ENCODE measurements around the gene LRRC4C. TPM values are rescaled to one million over a fixed set of nuclear protein-coding genes. Genes with fewer than 3 reads are reported as not detected.

The LRRC4C gene
- total and polyA plus RNA-seq, 12 donors = 0.15 to 0.93 (median 0.40) TPM

DNA sequence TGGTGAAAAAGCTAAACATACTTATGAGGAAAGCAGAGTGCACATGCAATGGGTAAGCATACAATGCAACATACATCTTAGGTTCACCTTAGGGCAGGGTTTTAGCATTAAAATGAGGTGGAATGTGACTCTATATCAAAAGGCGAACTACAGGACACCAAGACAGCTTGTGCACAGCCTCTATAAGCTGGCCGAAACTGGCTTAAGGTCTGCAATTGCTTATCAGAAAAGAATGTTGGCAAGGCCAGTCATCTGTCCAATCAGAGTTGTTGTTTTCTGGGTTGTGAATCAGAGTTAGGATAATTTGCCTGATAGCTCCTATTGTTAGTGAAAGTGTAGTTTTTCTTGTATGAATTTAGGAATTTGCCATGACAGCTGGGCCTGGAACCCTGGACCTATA, 76.5 kb downstream of the LRRC4C start:
- no peaks in the 10 kb centered on the region for H3K36me3 ChIP-seq
- 65 to 73% methylated on average over 2 of the region's 2 CpGs for WGBS, 2 donors
- ATAC-seq = no peak
- no peaks in the 10 kb centered on the region for H3K27me3 ChIP-seq
- intact Hi-C loops (cut with DNase I) = loop anchor here in 1 of 10 donors (10.0 kb wide), 1 partner anchor 58 kb away; no protein-coding TSS in a partner anchor
- H3K9me3 ChIP-seq = no peaks in the 10 kb centered on the region
- no peak overlapping the region for H3K4me3 ChIP-seq
- DNase-seq = no peak
- H3K27ac ChIP-seq = no peak overlapping the region
- H3K4me1 ChIP-seq = no peaks in the 10 kb centered on the region
- TF ChIP-seq, protein P1, sequence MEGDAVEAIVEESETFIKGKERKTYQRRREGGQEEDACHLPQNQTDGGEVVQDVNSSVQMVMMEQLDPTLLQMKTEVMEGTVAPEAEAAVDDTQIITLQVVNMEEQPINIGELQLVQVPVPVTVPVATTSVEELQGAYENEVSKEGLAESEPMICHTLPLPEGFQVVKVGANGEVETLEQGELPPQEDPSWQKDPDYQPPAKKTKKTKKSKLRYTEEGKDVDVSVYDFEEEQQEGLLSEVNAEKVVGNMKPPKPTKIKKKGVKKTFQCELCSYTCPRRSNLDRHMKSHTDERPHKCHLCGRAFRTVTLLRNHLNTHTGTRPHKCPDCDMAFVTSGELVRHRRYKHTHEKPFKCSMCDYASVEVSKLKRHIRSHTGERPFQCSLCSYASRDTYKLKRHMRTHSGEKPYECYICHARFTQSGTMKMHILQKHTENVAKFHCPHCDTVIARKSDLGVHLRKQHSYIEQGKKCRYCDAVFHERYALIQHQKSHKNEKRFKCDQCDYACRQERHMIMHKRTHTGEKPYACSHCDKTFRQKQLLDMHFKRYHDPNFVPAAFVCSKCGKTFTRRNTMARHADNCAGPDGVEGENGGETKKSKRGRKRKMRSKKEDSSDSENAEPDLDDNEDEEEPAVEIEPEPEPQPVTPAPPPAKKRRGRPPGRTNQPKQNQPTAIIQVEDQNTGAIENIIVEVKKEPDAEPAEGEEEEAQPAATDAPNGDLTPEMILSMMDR (IDR thresholded peaks at IDR 0.05) = no peak

DNA sequence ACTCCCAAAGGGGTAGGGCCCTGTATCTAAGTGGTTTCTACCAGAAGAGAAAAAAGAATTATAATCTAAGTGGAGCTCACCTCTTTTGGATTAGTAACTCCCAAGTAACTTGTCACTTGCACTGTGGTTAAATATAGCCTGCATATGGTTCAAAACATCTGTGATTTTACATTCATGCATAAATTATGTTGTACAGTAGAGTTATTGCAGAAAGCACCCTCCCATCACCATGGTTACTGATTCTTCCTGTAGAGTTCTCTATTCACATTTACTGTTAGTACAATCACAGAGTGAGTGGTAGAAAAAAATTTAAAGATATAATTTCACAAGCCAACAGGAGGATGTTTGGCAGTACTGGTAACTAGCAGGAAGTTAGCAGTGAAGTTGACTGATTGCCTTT, 80.4 kb downstream of the LRRC4C start:
- Histone ChIP-seq H3K9me3 (no peaks in the 10 kb centered on the region), H3K36me3 (no peaks in the 10 kb centered on the region), H3K27ac (no peak overlapping the region), H3K4me1 (no peaks in the 10 kb centered on the region), H3K4me3 (no peak overlapping the region), H3K27me3 (no peaks in the 10 kb centered on the region)
- ATAC-seq (no peak), DNase-seq (no peak)
- intact Hi-C loops (cut with DNase I) = no loop called here
- TF ChIP-seq, protein P1 (IDR thresholded peaks at IDR 0.05) = no peak

DNA sequence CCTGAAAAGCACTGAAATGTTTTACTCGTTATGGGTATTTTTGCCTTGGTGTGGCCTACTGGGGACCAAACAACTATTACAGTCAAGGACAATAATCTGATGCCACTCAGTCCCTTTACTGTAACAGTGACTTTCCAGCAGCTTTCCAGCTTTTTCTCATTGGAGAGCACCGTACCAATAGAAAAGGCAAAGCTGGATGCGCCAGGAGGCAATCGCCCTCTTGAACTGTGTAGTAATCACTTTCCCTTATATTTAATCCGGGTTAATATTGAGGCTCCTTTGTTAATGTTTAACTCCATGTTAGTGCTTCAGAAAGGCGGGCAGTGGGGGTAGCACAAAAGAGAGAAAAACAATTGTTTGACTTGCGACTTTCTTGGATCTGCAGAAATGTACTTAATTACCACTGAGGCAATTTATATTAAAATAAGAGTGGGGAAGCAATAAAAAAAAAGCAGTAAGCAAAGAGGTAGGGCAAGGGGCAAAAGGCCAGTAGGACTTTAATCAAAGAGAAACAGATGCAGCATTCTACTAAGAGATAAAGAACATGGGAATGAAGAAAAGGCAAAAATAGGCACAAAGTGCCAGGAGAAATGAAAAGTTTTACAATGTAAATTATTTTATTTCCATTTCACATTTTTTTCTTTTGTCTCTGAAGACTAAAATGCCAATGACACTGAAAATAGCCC, 81.6 kb downstream of the LRRC4C start:
- no peak for ATAC-seq
- Histone ChIP-seq H3K4me1 (no peaks in the 10 kb centered on the region), H3K4me3 (no peak overlapping the region), H3K27me3 (no peaks in the 10 kb centered on the region), H3K27ac (no peak overlapping the region), H3K9me3 (no peaks in the 10 kb centered on the region), H3K36me3 (no peaks in the 10 kb centered on the region)
- 83 to 84% methylated on average over 7 of the region's 7 CpGs for WGBS, 2 donors
- no peak for DNase-seq
- intact Hi-C loops (cut with DNase I) = no loop called here
- TF ChIP-seq, protein P1 (IDR thresholded peaks at IDR 0.05) = no peak

DNA sequence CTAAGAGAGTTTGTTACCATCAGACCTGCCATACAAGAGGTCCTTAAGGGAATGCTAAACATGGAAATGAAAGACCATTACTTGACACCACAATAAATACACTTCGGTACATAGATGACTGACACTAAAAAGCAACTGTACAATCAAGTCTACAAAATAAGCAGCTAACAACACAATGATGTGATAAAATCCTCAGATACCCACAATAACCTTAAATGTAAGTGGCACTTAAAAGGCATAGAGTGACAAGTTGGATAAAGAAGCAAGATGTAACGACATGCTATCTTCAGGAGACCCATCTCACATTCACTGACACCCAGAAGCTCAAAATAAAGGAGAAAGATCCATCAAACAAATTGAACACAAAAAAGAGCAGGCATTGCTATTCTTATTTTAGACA, 107.6 kb downstream of the LRRC4C start:
- Histone ChIP-seq H3K27ac (no peak overlapping the region), H3K9me3 (peaks cover 0 to 4% (median 0%) of the 10 kb centered on the region in 11 donors), H3K27me3 (no peaks in the 10 kb centered on the region), H3K4me1 (no peaks in the 10 kb centered on the region), H3K4me3 (no peak overlapping the region), H3K36me3 (no peaks in the 10 kb centered on the region)
- no peak for ATAC-seq
- TF ChIP-seq, protein P1 (IDR thresholded peaks at IDR 0.05) = no peak
- 61 to 66% methylated on average over 2 of the region's 2 CpGs for WGBS, 2 donors
- DNase-seq = no peak
- intact Hi-C loops (cut with DNase I) = no loop called here
